Astrocyte (in vitro differentiated cells and primary cell): ENCODE data around the gene CACNG7.

Experiments
- CTCF ChIP-seq: IDR thresholded peaks from 2 replicates; pipeline ENCODE4 v1.5.1; 2011; ENCODE audit warnings: low read depth, mild to moderate bottlenecking, inconsistent platforms, low read length, moderate library complexity; ENCODE audit not compliant: insufficient read depth
- EZH2 ChIP-seq: IDR thresholded peaks from 2 replicates; pipeline ENCODE4 v1.6.1; 2012; ENCODE audit warnings: mild to moderate bottlenecking, low read length, inconsistent platforms; ENCODE audit not compliant: insufficient read depth

- TF ChIP-seq CTCF (no peak), EZH2 (no peak)
These were observed 44.3 kb downstream of the CACNG7 start for GRCh38 chr19:53953383-53953782.
